Breast epithelium (tissue), 4 donors: ENCODE measurements around the gene CTCF. TPM values are rescaled to one million over a fixed set of nuclear protein-coding genes. Genes with fewer than 3 reads are reported as not detected.

ENCODE experiments used
- DNase-seq, 2 donors: peaks; one replicate each; pipeline ENCODE4 v3.0.0-alpha.2; 2019; ENCODE audit warnings: low spot score in 2 of 2
- H3K27ac ChIP-seq, 2 donors: fragments of 200-600 bp; sonication (generic) in 1 of 2; one replicate each; pipeline ENCODE4 v1.5.1; 2016 to 2019; ENCODE audit warnings: mild to moderate bottlenecking in 1 of 2
- H3K27me3 ChIP-seq, 2 donors: fragments of 200-600 bp; sonication (generic) in 1 of 2; one replicate each; pipeline versions ENCODE4 v1.5.1 to v1.6.0; 2017 to 2019; ENCODE audit warnings: control low read depth in 1 of 2, mild to moderate bottlenecking in 1 of 2
- H3K36me3 ChIP-seq: fragments of 200-600 bp; one replicate; pipeline ENCODE4 v1.5.1; 2019
- H3K4me1 ChIP-seq, 2 donors: fragments of 200-600 bp; sonication (generic); one replicate each; pipeline ENCODE4 v1.5.1; 2016 to 2019; ENCODE audit warnings: control low read depth in 1 of 2
- H3K4me3 ChIP-seq, 3 donors: fragments of 200-600 bp; sonication (generic); 1 replicate in 2 of 3; 2 replicates in 1 of 3; pipeline ENCODE4 v1.5.1; 2016 to 2019; ENCODE audit warnings: mild to moderate bottlenecking in 3 of 3, moderate library complexity in 2 of 3
- H3K9me3 ChIP-seq, 2 donors: fragments of 200-600 bp; sonication (generic) in 1 of 2; one replicate each; pipeline ENCODE4 v1.5.1; 2016 to 2019; ENCODE audit warnings: control low read depth in 1 of 2
- POLR2A ChIP-seq: fragments of 450-650 bp; IDR thresholded peaks from one replicate; pipeline ENCODE4 v1.6.1; 2016; ENCODE audit warnings: antibody characterized with exemption, mild to moderate bottlenecking, moderate library complexity
- POLR2AphosphoS5 ChIP-seq, 3 donors: sonication (generic); formaldehyde crosslinking; IDR thresholded peaks; one replicate each; pipeline ENCODE4 v1.6.1; 2017; ENCODE audit warnings: antibody characterized with exemption in 3 of 3
- intact Hi-C: fragments of 100-400 bp; cut with DNase I; formaldehyde crosslinking; loops from one replicate; pipeline ENCODE4 v1.15.1; 2023; ENCODE audit warnings: low total_unique reads
- total RNA-seq, 3 donors: library from RNA; depleted of rRNA; stranded (reverse); fragments of >200 nt; gene quantifications; one replicate each; pipeline ENCODE4 v1.1.0, GENCODE V29; 2016
- TF ChIP-seq, protein P1 (sequence below), 3 donors: fragments of 450-650 bp; IDR thresholded peaks; one replicate each; pipeline ENCODE4 v1.5.1; 2016 to 2017; ENCODE audit warnings: antibody characterized with exemption in 3 of 3, mild to moderate bottlenecking in 3 of 3, moderate library complexity in 3 of 3

CTCF gene
- total RNA-seq, 3 donors from 2014 or later, result 27.8 to 51.7 (median 38.0) TPM

- Histone ChIP-seq H3K4me1 (peaks cover 12 to 20% of the 10 kb centered on the region in 2 donors), H3K4me3 (no peak overlapping the region), H3K27ac (no peak overlapping the region), H3K36me3 (no peaks in the 10 kb centered on the region), H3K27me3 (no peaks in the 10 kb centered on the region), H3K9me3 (no peaks in the 10 kb centered on the region)
- DNase-seq, result no peak
- intact Hi-C loops, result loop anchor here (10.0 kb wide), 1 partner anchor 143 kb away; the partner anchor contains the start of genes RANBP10 and TSNAXIP1
- TF ChIP-seq POLR2AphosphoS5 (IDR thresholded peaks at IDR 0.05), result no peak
- TF ChIP-seq POLR2A, result no peak
- TF ChIP-seq, protein P1, sequence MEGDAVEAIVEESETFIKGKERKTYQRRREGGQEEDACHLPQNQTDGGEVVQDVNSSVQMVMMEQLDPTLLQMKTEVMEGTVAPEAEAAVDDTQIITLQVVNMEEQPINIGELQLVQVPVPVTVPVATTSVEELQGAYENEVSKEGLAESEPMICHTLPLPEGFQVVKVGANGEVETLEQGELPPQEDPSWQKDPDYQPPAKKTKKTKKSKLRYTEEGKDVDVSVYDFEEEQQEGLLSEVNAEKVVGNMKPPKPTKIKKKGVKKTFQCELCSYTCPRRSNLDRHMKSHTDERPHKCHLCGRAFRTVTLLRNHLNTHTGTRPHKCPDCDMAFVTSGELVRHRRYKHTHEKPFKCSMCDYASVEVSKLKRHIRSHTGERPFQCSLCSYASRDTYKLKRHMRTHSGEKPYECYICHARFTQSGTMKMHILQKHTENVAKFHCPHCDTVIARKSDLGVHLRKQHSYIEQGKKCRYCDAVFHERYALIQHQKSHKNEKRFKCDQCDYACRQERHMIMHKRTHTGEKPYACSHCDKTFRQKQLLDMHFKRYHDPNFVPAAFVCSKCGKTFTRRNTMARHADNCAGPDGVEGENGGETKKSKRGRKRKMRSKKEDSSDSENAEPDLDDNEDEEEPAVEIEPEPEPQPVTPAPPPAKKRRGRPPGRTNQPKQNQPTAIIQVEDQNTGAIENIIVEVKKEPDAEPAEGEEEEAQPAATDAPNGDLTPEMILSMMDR (IDR thresholded peaks at IDR 0.05), result no peak
Observed at GRCh38 chr16:67661886-67662652, 99.7 kb downstream of the CTCF start.

DNA sequence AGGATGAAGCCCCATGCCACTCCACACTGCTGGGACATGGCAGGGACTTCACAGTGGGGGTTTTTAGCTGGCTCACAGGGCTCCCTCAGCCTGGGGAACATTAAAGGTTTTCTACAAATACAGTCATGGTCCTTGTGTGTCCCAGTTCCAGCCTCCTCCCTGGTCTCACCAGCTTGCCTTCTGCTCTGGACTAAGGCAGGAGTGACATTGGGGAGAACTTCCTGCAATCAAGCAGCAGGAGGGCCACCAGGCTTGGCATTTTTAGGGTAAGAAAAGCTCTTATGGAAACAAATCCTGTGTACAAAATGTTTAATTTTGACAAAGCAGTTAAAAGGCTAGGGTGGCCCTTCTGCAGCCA lies 100.3 kb downstream of the CTCF start:
- Histone ChIP-seq H3K4me3 (no peak overlapping the region), H3K27me3 (no peaks in the 10 kb centered on the region), H3K9me3 (no peaks in the 10 kb centered on the region), H3K4me1 (peaks cover 18 to 25% of the 10 kb centered on the region in 2 donors), H3K36me3 (no peaks in the 10 kb centered on the region), H3K27ac (no peak overlapping the region)
- no peak for TF ChIP-seq POLR2AphosphoS5 (IDR thresholded peaks at IDR 0.05)
- DNase-seq, result no peak
- intact Hi-C loops, result loop anchor here (10.0 kb wide), 1 partner anchor 142 kb away; the partner anchor contains the start of genes RANBP10 and TSNAXIP1

GRCh38 chr16:67663151-67663876 lies 101.0 kb downstream of the CTCF start:
- DNase-seq, result no peak
- Histone ChIP-seq H3K4me1 (peaks cover 20 to 25% of the 10 kb centered on the region in 2 donors), H3K27me3 (no peaks in the 10 kb centered on the region), H3K9me3 (no peaks in the 10 kb centered on the region), H3K27ac (no peak overlapping the region), H3K4me3 (no peak overlapping the region), H3K36me3 (no peaks in the 10 kb centered on the region)
- TF ChIP-seq POLR2AphosphoS5 (IDR thresholded peaks at IDR 0.05), result no peak
- TF ChIP-seq POLR2A, result no peak
- TF ChIP-seq, protein P1 (IDR thresholded peaks at IDR 0.05), result no peak
- intact Hi-C loops, result loop anchor here (10.0 kb wide), 1 partner anchor 141 kb away; the partner anchor contains the start of genes RANBP10 and TSNAXIP1

DNA sequence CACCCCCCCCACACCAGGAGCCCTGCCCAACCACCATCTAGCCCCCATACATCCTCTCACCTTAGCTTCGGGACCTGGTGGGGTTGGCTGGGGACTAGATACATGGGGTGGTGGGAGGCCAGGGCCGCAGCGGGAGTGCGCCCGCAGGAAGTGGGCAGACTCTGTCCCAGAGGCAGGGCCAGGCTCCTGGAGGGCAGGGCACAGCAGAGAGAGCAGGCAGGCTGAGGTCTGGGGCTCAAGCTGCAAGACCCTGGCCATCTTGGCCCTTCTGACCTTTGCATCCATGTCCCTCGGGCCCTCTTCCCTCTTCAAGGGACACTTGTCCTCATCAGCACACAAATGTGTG lies 101.5 kb downstream of the CTCF start:
- Histone ChIP-seq H3K4me1 (peaks cover 20 to 25% of the 10 kb centered on the region in 2 donors), H3K27ac (no peak overlapping the region), H3K27me3 (no peaks in the 10 kb centered on the region), H3K36me3 (no peaks in the 10 kb centered on the region), H3K4me3 (no peak overlapping the region), H3K9me3 (no peaks in the 10 kb centered on the region)
- intact Hi-C loops, result loop anchor here (10.0 kb wide), 1 partner anchor 141 kb away; the partner anchor contains the start of genes RANBP10 and TSNAXIP1
- DNase-seq, result no peak
- TF ChIP-seq, protein P1 (IDR thresholded peaks at IDR 0.05), result no peak
- TF ChIP-seq POLR2A, result no peak

DNA sequence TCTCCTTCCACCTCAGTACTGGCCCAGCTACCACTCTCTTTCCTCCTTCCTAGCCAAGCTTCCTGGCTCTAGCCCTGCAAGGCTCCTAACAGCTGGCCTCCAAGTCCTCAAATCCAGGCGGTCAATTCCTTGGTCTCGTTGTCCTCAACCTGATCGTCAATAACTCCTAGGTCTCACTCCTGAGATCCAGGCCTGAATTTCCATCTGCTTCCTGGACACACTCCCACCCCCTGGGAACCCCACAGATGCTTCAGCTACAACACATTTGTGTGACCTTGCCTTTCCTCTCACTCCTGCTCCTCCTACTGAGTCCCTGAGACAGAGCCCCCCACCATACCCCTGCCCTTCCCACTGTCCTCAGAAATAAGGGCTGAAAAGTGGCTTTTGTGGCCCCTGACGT lies 101.9 kb downstream of the CTCF start:
- no peaks in the 10 kb centered on the region for H3K9me3 ChIP-seq
- H3K27me3 ChIP-seq, result no peaks in the 10 kb centered on the region
- TF ChIP-seq POLR2A (no peak), POLR2AphosphoS5 (IDR thresholded peaks at IDR 0.05) (no peak)
- TF ChIP-seq, protein P1 (IDR thresholded peaks at IDR 0.05), result no peak
- H3K4me3 ChIP-seq, result no peak overlapping the region
- H3K36me3 ChIP-seq, result no peaks in the 10 kb centered on the region
- intact Hi-C loops, result loop anchor here (10.0 kb wide), 1 partner anchor 141 kb away; the partner anchor contains the start of genes RANBP10 and TSNAXIP1
- DNase-seq, result no peak
- peaks cover 18 to 21% of the 10 kb centered on the region in 2 donors for H3K4me1 ChIP-seq
- no peak overlapping the region for H3K27ac ChIP-seq
